ENCODE results near the gene CAPZA2.
A peak's percentile ranks its signal among the peaks of the same experiment; 100 is the strongest.
"Not testable (repeated sequence)": the region's sequence is repeated elsewhere in the genome, so short reads cannot be mapped to it uniquely, and the experiment has no call there.

CAPZA2 gene

DNA sequence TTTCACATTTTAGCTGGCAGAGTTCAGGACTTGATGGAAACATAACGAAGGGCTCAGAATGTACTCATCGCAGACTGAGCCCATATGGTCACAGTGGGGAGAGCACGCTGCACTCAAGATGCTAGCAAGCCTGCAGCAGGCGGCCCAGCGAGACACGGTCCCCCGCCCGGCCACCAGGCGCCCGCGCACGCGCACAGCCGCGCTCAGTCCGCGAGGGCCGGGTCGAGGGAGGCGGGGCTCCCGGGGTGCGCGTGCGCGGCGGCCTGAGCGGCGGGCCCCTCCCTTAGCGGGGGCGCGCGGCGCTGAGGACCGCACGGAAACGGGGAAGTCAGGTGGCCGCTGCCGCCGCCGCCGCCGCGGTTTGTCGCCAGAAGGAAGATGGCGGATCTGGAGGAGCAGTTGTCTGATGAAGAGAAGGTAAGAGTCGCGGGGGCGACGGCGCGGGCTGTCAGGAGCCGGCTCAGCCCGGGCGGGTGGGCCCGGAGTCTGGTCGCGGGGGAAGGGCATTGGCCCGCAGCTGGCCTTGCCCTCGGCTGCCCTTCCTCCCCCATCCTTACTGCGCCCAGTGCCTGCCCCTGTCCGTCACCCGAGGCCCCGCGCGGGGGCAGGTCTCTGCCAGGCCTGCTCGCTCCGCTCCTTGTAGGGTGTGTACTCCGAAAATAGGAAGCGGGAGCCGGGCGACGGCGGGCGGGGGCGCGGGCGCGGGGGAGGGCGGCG lies at the start of gene CAPZA2:
Gene CAPZA2 (plus strand): TSS at position 354 of the 717 bp plus-strand sequence. CDS start 25 bp downstream, at position 379.
- DNase-seq, result peak; percentile 87 to 97 (median 94)

DNA sequence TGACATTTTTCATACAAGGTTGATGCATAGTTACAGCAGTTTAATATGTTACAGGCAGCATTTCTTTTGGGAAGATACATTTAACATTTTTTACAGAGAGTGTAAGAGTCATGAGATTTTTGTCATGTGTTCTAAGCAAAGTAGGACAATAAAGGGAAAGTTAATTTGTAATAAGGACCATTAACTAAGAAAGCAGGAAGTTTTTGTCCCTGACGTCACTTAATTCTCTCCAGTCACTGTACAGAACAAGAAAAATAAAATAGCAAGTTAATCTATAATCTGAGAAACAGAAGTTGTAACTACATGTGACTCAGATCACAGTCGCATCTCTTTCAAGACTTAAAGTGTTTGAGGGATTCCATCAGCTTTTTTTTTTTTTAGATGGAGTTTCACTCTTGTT lies 49.5 kb upstream of the CAPZA2 start:
- DNase-seq, result no peak

- DNase-seq, result not testable (repeated sequence)
These were observed 49.0 kb upstream of the CAPZA2 start for GRCh38 chr7:116813371-116813770.

GRCh38 chr7:116815041-116815440 lies 47.3 kb upstream of the CAPZA2 start:
- no peak for DNase-seq

GRCh38 chr7:116820149-116820548 lies 42.2 kb upstream of the CAPZA2 start:
- DNase-seq, result no peak

DNA sequence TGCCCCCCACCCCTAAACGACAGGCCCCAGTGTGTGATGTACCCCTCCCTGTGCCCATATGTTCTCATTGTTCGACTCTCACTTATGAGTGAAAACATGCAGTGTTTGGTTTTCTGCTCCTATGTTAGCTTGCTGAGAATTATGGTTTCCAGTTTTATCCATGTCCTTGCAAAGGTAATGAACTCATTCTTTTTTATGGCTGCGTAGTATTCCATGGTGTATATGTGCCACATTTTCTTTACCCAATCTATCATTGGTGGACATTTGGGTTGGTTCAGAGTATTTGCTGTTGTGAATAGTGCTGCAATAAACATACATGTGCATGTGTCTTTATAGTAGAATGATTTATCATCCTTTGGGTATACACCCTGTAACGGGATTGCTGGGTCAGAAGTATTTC lies 40.7 kb upstream of the CAPZA2 start:
- not testable (repeated sequence) for DNase-seq

DNA sequence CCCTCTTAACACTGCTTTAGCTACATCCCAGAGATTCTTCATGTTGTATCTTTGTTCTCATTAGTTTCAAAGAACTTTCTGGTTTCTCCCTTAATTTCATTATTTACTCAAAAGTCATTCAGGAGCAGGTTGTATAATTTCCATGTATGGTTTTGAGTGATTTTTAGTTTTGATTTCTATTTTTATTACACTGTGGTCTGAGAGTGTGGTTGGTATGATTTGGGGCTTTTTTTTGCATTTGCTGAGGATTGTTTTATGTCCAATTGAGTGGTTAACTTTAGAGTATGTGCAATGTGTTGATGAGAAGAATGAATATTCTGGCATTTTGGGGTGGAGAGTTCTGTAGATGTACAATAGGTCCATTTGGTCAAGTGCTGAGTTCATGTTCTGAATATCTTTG lies 37.9 kb upstream of the CAPZA2 start:
- DNase-seq, result no peak

DNA sequence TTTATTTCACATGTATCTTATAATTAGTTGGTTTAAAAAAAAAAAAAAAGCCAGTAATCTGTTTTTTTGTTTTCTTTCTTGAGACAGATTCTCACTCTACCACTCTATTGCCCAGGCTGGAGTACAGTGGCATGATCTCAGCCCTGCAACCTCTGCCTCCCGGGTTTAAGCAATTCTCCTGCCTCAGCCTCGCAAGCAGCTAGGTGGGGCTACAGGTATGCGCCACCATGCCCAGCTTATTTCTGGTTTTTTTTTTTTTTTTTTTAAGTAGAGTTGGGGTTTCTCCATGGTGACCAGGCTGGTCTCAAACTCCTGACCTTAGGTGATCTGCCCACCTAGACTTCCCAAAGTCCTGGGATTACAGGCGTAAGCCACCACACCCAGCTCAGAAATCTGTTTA lies 34.1 kb upstream of the CAPZA2 start:
- no peak for DNase-seq

GRCh38 chr7:116829041-116829440 lies 33.3 kb upstream of the CAPZA2 start:
- DNase-seq, result no peak

DNA sequence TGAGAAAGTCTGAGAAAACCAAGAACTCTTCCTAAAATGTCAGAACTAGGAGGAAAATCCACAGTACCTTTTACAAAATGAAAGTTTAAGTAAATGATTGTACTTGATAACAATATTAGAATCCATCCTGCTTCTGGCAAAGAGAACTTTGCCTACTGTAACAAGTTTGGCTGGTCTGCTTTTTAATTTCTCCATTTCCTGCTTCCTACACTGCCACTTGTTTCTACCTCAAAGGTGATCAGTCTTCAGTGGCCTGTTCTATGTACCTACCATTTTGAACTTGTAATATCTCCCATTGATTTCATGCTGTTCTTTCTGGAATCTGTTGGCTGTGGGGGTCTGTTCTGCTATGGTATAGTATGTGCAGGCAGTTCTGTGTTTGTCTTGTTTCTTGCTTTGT lies 32.9 kb upstream of the CAPZA2 start:
- no peak for DNase-seq

DNA sequence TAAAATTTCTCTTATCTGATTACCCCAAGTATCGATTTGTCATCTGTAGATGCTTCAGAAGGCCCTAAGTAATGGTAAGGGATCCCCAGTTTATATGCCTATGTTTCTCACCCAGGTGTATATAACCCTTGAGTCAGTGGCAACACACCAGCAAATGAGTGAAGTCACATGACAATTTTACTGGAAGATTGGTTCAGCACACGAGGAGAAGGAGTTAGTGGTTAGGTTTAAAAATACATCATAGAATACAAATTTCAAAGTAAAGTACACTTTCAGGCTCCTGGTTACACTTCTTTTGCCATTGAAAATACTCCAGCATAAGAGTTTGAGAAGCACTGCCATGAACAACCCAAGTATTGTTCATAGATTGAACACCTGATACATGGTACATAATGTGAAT lies 29.7 kb upstream of the CAPZA2 start:
- DNase-seq, result no peak

DNA sequence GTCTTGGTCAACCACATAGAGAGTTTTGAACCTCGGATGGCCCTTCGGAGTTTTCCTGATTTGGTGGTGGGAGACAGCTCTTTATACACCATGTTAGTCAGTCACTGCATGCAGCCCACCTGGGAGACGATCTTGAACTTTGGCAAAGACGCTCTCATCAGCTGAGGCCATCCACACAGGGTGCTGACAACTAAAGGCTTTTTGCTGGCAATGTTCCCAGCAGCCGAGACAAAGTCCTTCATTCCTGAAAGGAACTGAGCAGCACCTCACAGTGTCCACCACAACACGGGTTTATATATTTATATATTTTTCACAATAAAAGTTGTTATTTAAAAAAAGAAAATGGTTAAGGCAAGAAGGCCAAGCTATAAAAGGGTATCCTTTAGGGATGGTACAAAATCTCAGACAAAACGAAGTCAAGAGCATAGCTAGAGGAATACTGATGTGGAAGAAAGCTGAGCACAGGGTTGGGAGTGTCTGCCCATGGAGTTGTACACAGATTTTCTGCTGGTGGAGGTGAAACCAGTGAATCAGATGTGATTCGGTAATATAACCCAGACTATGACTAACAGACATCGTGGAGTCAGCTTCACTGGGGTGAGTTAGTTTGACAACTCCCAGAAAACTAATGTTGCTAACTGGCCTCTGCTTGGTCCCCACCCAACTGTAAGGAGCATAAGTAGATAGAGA lies 27.4 kb upstream of the CAPZA2 start:
- DNase-seq, result no peak

GRCh38 chr7:116836048-116836447 lies 26.3 kb upstream of the CAPZA2 start:
- no peak for DNase-seq

GRCh38 chr7:116836911-116837310 lies 25.5 kb upstream of the CAPZA2 start:
- DNase-seq, result no peak

DNA sequence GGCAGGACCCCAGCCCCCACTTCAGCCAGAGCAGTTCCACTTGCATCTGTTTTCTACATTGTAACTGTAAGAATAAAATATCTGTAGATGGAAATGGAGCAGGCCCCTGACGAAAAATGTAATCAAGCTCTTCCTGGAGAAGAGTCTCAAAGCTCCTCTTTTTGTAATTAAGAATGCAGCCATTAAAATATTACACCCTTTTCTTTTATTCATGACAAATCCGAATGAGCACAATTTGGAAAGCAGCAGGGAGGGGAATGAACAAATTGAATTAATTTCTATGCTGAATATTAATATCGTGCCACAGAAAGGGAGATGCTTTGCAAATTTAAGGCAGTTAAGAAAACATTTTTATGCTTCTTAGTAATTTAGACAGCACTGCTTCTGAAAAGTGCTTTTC lies 24.8 kb upstream of the CAPZA2 start:
- DNase-seq, result no peak

GRCh38 chr7:116840256-116840655 lies 22.1 kb upstream of the CAPZA2 start:
- no peak for DNase-seq

- DNase-seq, result no peak
These were observed 20.0 kb upstream of the CAPZA2 start for GRCh38 chr7:116842371-116842770.

GRCh38 chr7:116843378-116843777 lies 19.0 kb upstream of the CAPZA2 start:
- no peak for DNase-seq

DNA sequence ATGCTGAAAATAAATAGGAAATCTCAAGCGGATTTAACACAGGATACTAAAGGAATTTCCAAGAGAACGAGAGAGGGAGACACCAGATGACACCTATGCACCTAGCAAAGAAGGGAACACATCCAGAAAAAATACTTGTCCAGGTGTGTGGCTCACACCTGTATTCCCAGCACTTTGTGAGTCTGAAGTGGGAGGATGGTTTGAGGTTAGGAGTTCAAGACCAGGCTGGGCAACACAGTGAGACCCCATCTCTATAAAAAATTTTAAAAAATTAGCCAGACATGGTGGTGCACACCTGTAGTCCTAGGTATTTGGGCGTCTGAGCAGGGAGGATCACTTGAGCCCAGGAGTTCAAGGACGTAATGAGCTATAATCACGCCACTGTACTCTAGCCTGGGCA lies 11.2 kb upstream of the CAPZA2 start:
- DNase-seq, result no peak

GRCh38 chr7:116851671-116852070 lies 10.7 kb upstream of the CAPZA2 start:
- no peak for DNase-seq

DNA sequence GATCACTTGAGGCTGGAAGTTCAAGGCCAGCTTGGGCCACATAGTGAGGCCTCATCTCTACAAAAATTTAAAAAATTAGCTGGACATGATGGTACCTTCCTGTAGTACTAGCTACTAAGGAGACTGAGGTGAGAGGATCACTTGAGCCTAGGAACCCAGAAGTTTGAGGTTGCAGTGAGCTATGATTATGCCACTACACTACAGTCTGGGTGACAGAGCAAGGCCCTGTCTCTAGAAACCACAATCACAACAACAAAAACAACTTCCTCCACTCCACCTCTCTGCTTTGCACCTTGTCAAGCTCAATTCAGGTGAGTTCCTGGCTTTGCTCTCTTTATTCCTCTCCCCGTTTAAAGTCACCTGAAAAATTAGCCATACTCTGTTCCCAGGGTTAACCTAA lies 8.3 kb upstream of the CAPZA2 start:
- no peak for DNase-seq

GRCh38 chr7:116857052-116857451 lies 5.3 kb upstream of the CAPZA2 start:
- no peak for DNase-seq

DNA sequence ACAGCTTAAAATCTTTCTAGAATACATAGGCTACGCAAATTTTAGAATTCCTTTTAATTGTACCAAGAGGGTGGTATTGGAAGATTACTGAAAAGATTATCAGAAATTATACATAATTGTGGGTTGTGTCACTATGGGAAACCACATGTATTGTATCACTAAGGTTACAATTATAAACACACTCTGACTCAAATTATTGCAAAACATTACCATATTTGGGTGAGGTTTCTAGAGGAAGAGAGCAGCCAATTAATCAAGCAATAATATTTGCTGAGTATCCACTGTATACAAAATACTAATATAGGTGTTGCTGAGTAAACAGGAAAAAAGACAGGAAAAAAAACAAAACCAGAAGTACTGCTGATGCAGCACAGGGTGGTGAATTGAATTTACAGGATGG lies 3.1 kb upstream of the CAPZA2 start:
- no peak for DNase-seq

GRCh38 chr7:116861717-116862116 lies 670 bp upstream of the CAPZA2 start:
- DNase-seq, result no peak

Data from activated CD4-positive, CD25-positive, alpha-beta regulatory T cell (primary cell).